Ishikawa (cell line): ENCODE measurements around the gene MAPK4.

ENCODE experiments used
- CEBPB ChIP-seq: IDR thresholded peaks from 2 replicates; pipeline ENCODE4 v1.6.1; 2012
- CREB1 ChIP-seq: IDR thresholded peaks from 2 replicates; pipeline ENCODE4 v1.6.1; 2012; ENCODE audit warnings: low read depth
- EGR1 ChIP-seq: IDR thresholded peaks from 2 replicates; pipeline ENCODE4 v1.6.1; 2012
- EP300 ChIP-seq: IDR thresholded peaks from 2 replicates; pipeline ENCODE4 v1.6.1; 2012; ENCODE audit warnings: borderline replicate concordance
- FOXM1 ChIP-seq: IDR thresholded peaks from 2 replicates; pipeline ENCODE4 v1.6.1; 2012; ENCODE audit warnings: low read depth, borderline replicate concordance
- MAX ChIP-seq: IDR thresholded peaks from 2 replicates; pipeline ENCODE4 v1.6.1; 2012
- NFIC ChIP-seq: IDR thresholded peaks from 2 replicates; pipeline ENCODE4 v1.6.1; 2012
- RAD21 ChIP-seq: IDR thresholded peaks from 2 replicates; pipeline ENCODE4 v1.6.1; 2012; ENCODE audit warnings: low read depth
- REST ChIP-seq: IDR thresholded peaks from 2 replicates; pipeline ENCODE4 v1.6.1; 2012; ENCODE audit warnings: low read depth, mild to moderate bottlenecking
- TAF1 ChIP-seq: IDR thresholded peaks from 2 replicates; pipeline ENCODE4 v1.6.1; 2012; ENCODE audit warnings: low read depth, mild to moderate bottlenecking
- TCF12 ChIP-seq: IDR thresholded peaks from 2 replicates; pipeline ENCODE4 v1.6.1; 2012; ENCODE audit warnings: low read depth
- TEAD4 ChIP-seq: IDR thresholded peaks from 2 replicates; pipeline ENCODE4 v1.6.1; 2012
- USF1 ChIP-seq: IDR thresholded peaks from 2 replicates; pipeline ENCODE4 v1.6.1; 2012
- YY1 ChIP-seq: IDR thresholded peaks from 2 replicates; pipeline ENCODE4 v1.6.1; 2012; ENCODE audit warnings: low read depth
- ZBTB7A ChIP-seq: IDR thresholded peaks from 2 replicates; pipeline ENCODE4 v1.6.1; 2012; ENCODE audit warnings: low read depth

Gene MAPK4

GRCh38 chr18:50562686-50563085, 2.8 kb downstream of the MAPK4 start:
- TF ChIP-seq USF1 (no peak), ZBTB7A (no peak)

- TF ChIP-seq USF1 (no peak), EP300 (no peak), TEAD4 (no peak), CREB1 (no peak), EGR1 (no peak), MAX (no peak), TAF1 (no peak), CEBPB (no peak)
Measured at GRCh38 chr18:50563376-50563775, 3.5 kb downstream of the MAPK4 start.

- TF ChIP-seq TCF12 (no peak), EGR1 (no peak), RAD21 (no peak), YY1 (no peak), EP300 (no peak), MAX (no peak), USF1 (no peak)
Measured at GRCh38 chr18:50569930-50570329, 10.0 kb downstream of the MAPK4 start.

- TF ChIP-seq TEAD4, result no peak
- TF ChIP-seq RAD21, result no peak
- TF ChIP-seq CREB1, result no peak
- no peak for TF ChIP-seq USF1
- no peak for TF ChIP-seq REST
- no peak for TF ChIP-seq FOXM1
- no peak for TF ChIP-seq EP300
- no peak for TF ChIP-seq ZBTB7A
- no peak for TF ChIP-seq CEBPB
- TF ChIP-seq TCF12, result no peak
- TF ChIP-seq NFIC, result no peak
- TF ChIP-seq TAF1, result no peak
- no peak for TF ChIP-seq MAX
- TF ChIP-seq YY1, result no peak
- TF ChIP-seq EGR1, result no peak
Measured at GRCh38 chr18:50571606-50572005, 11.7 kb downstream of the MAPK4 start.

GRCh38 chr18:50573679-50574078, 13.8 kb downstream of the MAPK4 start:
- no peak for TF ChIP-seq YY1
- TF ChIP-seq ZBTB7A, result no peak
- no peak for TF ChIP-seq EGR1
- TF ChIP-seq USF1, result no peak
- TF ChIP-seq EP300, result no peak
- TF ChIP-seq TAF1, result no peak
- no peak for TF ChIP-seq FOXM1
- no peak for TF ChIP-seq RAD21
- no peak for TF ChIP-seq NFIC
- no peak for TF ChIP-seq TEAD4
- no peak for TF ChIP-seq CEBPB
- TF ChIP-seq TCF12, result no peak
- TF ChIP-seq REST, result no peak
- TF ChIP-seq CREB1, result no peak
- no peak for TF ChIP-seq MAX
